ENCODE measurements around the gene ACTR3. TPM values are rescaled to one million over a fixed set of nuclear protein-coding genes. Genes with fewer than 3 reads are reported as not detected.

The ACTR3 gene
- total RNA-seq, 1 donor from 2014 or later, result 221 TPM

DNA sequence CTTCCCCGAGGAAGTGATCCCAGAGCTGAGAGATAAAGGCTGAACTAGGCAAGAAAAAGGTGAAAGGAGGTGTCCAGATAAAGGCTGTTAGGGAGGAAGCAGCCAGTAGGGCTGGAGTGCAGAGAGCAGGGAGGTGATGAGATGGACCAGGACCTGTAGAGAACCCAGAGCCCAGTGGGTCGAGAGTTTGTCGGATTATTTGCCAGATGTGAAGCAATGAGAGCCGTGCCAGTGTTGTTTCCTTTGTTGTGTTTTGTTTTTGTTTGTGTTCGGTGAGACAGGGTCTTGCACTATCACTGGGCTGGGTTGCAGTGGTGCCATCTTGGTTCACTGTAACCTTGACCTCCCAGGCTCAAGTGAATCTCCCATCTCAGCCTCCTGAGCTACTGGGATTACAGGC is 111.3 kb downstream of the ACTR3 start:
- no peak for DNase-seq (ENCODE audit: low spot score)

DNA sequence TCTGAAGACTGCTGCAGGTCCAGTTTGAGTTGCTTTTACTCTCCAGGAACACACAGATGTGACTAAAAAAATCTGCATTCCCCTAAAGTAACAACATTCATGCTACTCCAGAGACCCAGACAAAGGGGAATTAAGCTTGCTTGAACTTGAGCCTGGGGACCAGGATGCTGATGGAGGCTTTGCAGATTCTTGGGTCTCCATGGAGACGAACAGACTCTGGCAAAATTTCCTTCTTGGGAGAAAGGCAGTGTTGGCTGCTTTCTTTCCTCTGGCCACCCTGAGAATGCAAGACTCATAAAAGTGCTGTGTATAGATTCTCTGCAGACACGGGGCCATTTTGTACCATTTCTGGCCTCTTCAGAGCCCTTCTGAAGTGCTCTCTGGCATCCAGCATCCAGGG is 112.0 kb downstream of the ACTR3 start:
- DNase-seq (ENCODE audit: low spot score), result no peak

DNA sequence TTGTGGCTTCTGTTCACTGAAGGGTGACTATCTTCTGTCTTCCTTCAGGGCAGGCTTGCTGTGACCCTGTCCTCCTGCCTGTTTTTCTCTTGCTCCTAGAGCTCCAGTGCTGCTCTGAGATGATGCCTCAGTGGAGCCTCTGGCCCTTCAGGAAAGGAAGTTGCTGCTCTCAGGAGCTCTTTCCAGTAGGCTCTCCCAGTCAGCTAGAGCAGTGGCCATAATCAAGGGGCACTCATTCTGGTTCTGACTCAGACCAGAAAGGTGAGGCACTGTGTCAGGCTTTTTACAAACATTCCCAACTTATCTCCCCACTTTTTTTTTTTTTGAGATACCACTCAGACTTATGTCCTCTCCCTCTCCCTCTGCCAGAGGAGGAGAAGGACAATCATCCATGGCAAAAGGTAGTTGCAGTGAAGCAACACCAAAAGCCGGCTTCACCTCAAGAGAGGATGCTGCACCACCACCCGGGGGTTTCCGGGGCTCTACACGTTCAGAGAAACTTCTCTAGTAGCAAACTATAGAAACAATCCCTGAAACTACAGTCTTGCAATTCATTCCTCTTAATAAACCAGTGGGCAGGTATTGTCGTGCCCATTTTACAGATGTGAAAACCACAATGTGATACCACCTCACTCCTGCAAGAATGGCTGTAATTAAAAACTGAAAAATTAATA is 115.4 kb downstream of the ACTR3 start:
- no peak for DNase-seq (ENCODE audit: low spot score)

DNA sequence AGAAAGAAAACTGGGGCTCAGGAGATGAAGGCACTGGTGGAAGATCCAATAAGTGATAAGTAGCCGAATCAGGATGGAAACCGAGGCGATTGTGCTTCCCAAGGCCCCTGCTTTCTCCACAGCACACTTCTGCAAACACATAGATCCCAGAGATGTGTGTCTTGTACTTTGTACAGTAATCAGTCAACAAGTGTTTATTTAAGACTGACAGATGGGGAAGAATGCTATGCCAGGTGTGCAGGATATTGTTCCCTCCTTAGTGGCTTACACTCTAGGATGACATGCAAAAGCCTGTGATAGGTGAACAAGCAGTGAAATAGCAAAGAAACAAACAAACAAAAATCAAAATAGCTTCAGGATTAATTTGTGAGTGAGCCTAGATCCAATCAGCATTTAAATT is 116.6 kb downstream of the ACTR3 start:
- DNase-seq (ENCODE audit: low spot score), result no peak

DNA sequence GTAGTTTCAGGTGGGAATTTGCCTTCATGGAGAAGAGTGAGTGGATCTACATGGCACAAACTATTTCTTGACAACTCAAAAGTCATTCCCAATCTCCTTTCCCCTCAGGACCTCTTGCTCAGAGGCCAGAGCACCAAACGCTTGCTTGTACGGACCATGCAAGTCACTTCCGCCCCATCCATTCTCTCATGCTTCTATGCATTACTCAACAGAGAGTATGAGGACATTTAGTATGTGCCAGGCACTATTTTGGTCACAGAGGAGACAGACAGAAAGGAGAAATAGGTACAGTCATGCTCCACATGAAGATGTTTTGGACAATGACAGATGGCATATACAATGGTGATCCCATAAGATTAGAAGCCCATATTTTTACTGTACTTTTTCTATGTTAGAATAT is 117.5 kb downstream of the ACTR3 start:
- DNase-seq (ENCODE audit: low spot score), result no peak

DNA sequence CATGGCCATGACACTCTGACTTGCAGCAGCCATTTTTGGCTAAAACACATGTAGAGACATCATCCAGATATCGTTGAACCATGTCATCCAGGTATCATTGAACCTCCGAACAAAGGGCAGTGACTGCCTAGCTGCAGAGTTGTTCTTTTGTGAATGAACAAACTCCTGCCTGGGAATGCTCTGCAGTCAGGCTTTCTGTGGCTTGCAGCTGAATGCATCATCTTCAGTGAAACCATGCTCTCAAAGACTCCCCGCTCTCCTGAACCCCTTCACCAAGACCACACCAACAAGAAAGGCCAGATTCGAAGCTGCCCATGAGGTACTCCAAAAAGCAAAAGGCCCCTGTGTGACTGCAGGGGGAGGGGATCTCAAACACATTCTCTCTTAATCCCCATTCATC is 118.8 kb downstream of the ACTR3 start:
- DNase-seq (ENCODE audit: low spot score), result no peak

DNA sequence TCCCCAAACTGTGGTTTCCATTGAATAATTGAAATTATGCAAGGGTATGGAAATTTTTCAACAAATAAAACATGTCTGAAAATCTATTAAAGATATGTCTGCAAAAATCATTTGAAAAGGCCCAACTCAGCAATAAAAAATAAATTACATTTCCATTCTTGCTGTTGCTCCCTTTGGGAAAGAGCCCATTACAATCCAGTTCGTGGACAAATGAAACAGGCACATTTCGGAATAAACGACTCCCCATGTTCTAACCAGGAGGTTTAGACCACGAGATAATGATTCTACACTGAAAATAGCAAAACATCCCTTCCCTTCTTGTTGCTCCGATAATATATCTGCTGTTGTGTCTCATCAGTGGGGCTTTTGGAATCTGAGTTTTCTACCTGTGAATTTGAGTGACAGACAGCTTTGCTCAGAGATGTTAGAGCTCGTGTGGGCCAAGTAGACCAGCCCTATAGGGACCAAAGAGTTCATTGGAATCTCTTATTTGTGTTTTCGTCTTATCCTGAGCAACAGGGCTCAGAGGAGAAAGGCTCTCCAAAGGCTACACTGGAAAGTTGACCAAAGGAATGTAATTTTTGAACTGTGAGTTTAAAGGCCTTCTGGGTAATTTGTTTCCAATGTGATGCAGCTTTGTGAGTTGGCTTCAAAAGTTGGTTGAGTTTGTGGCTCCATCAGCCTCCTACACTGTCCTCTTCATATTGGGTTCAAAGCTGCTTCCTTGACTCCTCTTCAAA is 119.5 kb downstream of the ACTR3 start:
- DNase-seq (ENCODE audit: low spot score), result no peak

DNA sequence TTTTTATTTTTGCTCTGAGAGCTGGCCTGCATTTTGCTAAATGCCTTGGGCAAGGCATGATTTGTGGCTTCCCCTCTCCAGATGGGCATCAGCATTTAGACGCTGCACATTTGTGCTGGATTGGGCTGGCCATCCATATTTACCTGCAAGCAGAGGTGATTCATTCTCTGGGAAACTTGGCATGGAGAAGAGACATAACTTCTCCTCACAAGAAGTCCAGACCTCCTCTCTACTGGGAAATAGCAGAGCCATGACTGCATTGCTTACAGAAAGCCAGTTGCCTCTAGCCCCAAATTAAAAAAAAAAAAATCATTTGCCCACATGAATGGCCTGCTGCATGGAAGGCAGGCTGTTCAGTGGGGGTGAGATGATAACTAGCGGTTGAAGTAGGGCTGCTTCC is 120.1 kb downstream of the ACTR3 start:
- DNase-seq (ENCODE audit: low spot score), result no peak

DNA sequence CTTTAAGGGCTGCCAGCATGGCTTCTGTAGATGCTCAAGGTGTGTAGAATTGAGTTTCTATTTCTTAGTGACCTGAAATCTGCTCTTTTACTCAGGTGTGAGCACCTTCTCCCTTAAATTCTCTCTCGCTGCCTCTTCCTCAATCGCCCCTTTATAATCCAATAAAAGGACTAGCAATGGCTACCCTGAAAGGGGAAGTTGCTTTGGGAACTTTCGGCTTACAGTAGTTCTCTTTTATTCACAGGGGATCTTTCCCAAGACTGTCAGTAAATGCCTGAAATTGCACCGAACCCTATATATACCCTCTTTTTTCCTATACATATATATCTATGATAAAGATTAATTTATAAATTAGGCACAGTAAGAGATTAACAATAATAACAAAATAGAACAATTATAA is 121.8 kb downstream of the ACTR3 start:
- DNase-seq (ENCODE audit: low spot score), result no peak

Other genes with a start within 250 kb of the ACTR3 start
- gene SLC35F5, start 133.4 kb upstream of the ACTR3 start, total RNA-seq, result 75.9 TPM

All from ureter (tissue), 1 donor.